HCT116 (cell line): ENCODE results near the gene TYW1B.
"Not testable (repeated sequence)": the region's sequence is repeated elsewhere in the genome, so short reads cannot be mapped to it uniquely, and the experiment has no call there.

ENCODE experiments used
- EGR1 ChIP-seq: IDR thresholded peaks from 2 replicates; pipeline ENCODE4 v1.6.1; 2012; ENCODE audit warnings: low read depth
- EZH2 ChIP-seq: fragments of 200-600 bp; sonication (generic); IDR thresholded peaks from 2 replicates; pipeline ENCODE4 v1.6.1; 2017; ENCODE audit warnings: antibody characterized with exemption, mixed run types
- EZH2phosphoT487 ChIP-seq: fragments of 200-600 bp; IDR thresholded peaks from 2 replicates; pipeline ENCODE4 v1.6.1; 2018; ENCODE audit warnings: antibody characterized with exemption, borderline replicate concordance
- FOSL1 ChIP-seq: IDR thresholded peaks from 2 replicates; pipeline ENCODE4 v1.6.1; 2012; ENCODE audit warnings: low read depth
- JUND ChIP-seq: IDR thresholded peaks from 2 replicates; pipeline ENCODE4 v1.6.1; 2012
- MAX ChIP-seq: IDR thresholded peaks from 2 replicates; pipeline ENCODE4 v1.6.1; 2012
- POLR2A ChIP-seq: IDR thresholded peaks from 2 replicates; pipeline ENCODE4 v1.7.0; 2011; ENCODE audit warnings: borderline replicate concordance; ENCODE audit not compliant: insufficient read depth, insufficient read length; ENCODE audit errors: extremely low read depth
- POLR2AphosphoS5 ChIP-seq: IDR thresholded peaks from 2 replicates; pipeline ENCODE4 v1.6.1; 2011; ENCODE audit warnings: mild to moderate bottlenecking, low read depth, low read length, moderate library complexity
- SIN3A ChIP-seq: IDR thresholded peaks from 2 replicates; pipeline ENCODE4 v1.6.1; 2012; ENCODE audit warnings: low read depth
- SRF ChIP-seq: IDR thresholded peaks from 2 replicates; pipeline ENCODE4 v1.6.1; 2012; ENCODE audit warnings: low read depth
- ZNF274 ChIP-seq: fragments of 200-500 bp; sonication (Bioruptor generic); IDR thresholded peaks from 2 replicates; pipeline ENCODE4 v1.6.1; 2014; ENCODE audit warnings: mild to moderate bottlenecking, low read depth, low read length, inconsistent platforms
- TF ChIP-seq, protein P1 (sequence below), 3 experiments: fragments of 200-600 bp in 1 of 3; sonication (generic) in 1 of 3; IDR thresholded peaks in 2 of 3; conservative IDR thresholded peaks in 1 of 3; 2 replicates each; pipeline ENCODE4 v1.5.1; 2012 to 2017; ENCODE audit warnings: low read depth in 2 of 3, low read length in 2 of 3, antibody characterized with exemption in 1 of 3, borderline replicate concordance in 1 of 3, control low read depth in 1 of 3, mild to moderate bottlenecking in 1 of 3, mixed read lengths in 1 of 3, mixed run types in 1 of 3, moderate library complexity in 1 of 3; ENCODE audit not compliant: insufficient read depth in 1 of 3
- TF ChIP-seq, protein P2 (sequence below): IDR thresholded peaks from 2 replicates; pipeline ENCODE4 v1.6.1; 2011; ENCODE audit warnings: mild to moderate bottlenecking, low read length, moderate library complexity; ENCODE audit not compliant: insufficient replicate concordance; ENCODE audit errors: extremely low read depth
- TF ChIP-seq, protein P3 (sequence below): IDR thresholded peaks from 2 replicates; pipeline ENCODE4 v1.6.1; 2012; ENCODE audit warnings: low read depth

GRCh38 chr7:72783601-72784370, 44.2 kb downstream of the TYW1B start:
- TF ChIP-seq, protein P1, sequence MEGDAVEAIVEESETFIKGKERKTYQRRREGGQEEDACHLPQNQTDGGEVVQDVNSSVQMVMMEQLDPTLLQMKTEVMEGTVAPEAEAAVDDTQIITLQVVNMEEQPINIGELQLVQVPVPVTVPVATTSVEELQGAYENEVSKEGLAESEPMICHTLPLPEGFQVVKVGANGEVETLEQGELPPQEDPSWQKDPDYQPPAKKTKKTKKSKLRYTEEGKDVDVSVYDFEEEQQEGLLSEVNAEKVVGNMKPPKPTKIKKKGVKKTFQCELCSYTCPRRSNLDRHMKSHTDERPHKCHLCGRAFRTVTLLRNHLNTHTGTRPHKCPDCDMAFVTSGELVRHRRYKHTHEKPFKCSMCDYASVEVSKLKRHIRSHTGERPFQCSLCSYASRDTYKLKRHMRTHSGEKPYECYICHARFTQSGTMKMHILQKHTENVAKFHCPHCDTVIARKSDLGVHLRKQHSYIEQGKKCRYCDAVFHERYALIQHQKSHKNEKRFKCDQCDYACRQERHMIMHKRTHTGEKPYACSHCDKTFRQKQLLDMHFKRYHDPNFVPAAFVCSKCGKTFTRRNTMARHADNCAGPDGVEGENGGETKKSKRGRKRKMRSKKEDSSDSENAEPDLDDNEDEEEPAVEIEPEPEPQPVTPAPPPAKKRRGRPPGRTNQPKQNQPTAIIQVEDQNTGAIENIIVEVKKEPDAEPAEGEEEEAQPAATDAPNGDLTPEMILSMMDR (IDR thresholded peaks at IDR 0.05 in 2 of 3, conservative IDR thresholded peaks at IDR 0.05 in 1 of 3; ENCODE audit: borderline replicate concordance in 1 of 3, insufficient read depth in 1 of 3, low read depth in 2 of 3, low read length in 2 of 3), result not testable (repeated sequence)
- not testable (repeated sequence) for TF ChIP-seq MAX, EZH2, JUND, POLR2AphosphoS5, EZH2phosphoT487, SIN3A, EGR1, POLR2A, ZNF274, FOSL1, SRF
- TF ChIP-seq, protein P2, sequence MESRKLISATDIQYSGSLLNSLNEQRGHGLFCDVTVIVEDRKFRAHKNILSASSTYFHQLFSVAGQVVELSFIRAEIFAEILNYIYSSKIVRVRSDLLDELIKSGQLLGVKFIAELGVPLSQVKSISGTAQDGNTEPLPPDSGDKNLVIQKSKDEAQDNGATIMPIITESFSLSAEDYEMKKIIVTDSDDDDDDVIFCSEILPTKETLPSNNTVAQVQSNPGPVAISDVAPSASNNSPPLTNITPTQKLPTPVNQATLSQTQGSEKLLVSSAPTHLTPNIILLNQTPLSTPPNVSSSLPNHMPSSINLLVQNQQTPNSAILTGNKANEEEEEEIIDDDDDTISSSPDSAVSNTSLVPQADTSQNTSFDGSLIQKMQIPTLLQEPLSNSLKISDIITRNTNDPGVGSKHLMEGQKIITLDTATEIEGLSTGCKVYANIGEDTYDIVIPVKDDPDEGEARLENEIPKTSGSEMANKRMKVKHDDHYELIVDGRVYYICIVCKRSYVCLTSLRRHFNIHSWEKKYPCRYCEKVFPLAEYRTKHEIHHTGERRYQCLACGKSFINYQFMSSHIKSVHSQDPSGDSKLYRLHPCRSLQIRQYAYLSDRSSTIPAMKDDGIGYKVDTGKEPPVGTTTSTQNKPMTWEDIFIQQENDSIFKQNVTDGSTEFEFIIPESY, result not testable (repeated sequence)
- TF ChIP-seq, protein P3, sequence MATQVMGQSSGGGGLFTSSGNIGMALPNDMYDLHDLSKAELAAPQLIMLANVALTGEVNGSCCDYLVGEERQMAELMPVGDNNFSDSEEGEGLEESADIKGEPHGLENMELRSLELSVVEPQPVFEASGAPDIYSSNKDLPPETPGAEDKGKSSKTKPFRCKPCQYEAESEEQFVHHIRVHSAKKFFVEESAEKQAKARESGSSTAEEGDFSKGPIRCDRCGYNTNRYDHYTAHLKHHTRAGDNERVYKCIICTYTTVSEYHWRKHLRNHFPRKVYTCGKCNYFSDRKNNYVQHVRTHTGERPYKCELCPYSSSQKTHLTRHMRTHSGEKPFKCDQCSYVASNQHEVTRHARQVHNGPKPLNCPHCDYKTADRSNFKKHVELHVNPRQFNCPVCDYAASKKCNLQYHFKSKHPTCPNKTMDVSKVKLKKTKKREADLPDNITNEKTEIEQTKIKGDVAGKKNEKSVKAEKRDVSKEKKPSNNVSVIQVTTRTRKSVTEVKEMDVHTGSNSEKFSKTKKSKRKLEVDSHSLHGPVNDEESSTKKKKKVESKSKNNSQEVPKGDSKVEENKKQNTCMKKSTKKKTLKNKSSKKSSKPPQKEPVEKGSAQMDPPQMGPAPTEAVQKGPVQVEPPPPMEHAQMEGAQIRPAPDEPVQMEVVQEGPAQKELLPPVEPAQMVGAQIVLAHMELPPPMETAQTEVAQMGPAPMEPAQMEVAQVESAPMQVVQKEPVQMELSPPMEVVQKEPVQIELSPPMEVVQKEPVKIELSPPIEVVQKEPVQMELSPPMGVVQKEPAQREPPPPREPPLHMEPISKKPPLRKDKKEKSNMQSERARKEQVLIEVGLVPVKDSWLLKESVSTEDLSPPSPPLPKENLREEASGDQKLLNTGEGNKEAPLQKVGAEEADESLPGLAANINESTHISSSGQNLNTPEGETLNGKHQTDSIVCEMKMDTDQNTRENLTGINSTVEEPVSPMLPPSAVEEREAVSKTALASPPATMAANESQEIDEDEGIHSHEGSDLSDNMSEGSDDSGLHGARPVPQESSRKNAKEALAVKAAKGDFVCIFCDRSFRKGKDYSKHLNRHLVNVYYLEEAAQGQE, result not testable (repeated sequence)
